K562 (cell line): Measurements from ENCODE around the gene COX14. TPM values are rescaled to one million over a fixed set of nuclear protein-coding genes. Genes with fewer than 3 reads are reported as not detected.

Source experiments
- CC2D1A ChIP-seq: fragments of 450-650 bp; IDR thresholded peaks from 2 replicates; pipeline ENCODE4 v1.6.1; 2017; ENCODE audit warnings: mild to moderate bottlenecking
- GABPA ChIP-seq: fragments of 200-800 bp; sonication (Bioruptor generic); conservative IDR thresholded peaks from 2 replicates; pipeline ENCODE4 v1.6.1; 2016; ENCODE audit warnings: low read depth, missing genetic modification characterization, missing compliant biosample characterization
- HLTF ChIP-seq: fragments of 450-650 bp; IDR thresholded peaks from 2 replicates; pipeline ENCODE4 v1.6.1; 2016
- HNRNPH1 ChIP-seq: fragments of 200-400 bp; formaldehyde crosslinking; optimal IDR thresholded peaks from 2 replicates; pipeline ENCODE3; 2017; ENCODE audit warnings: low read depth, mild to moderate bottlenecking, low read length, moderate library complexity
- JUN ChIP-seq, 2 experiments: sonication (generic) in 1 of 2; formaldehyde crosslinking in 1 of 2; IDR thresholded peaks; 2 replicates each; pipeline versions ENCODE4 v1.6.1 to v1.8.0; 2012 to 2022; ENCODE audit warnings: borderline replicate concordance in 2 of 2, mild to moderate bottlenecking in 2 of 2, improper control_type of control experiment in 1 of 2, low read depth in 1 of 2, low read length in 1 of 2, missing genetic modification reagents in 1 of 2
- LARP7 ChIP-seq: fragments of 450-650 bp; IDR thresholded peaks from 2 replicates; pipeline ENCODE4 v1.6.1; 2016
- NKRF ChIP-seq: fragments of 450-650 bp; IDR thresholded peaks from 2 replicates; pipeline ENCODE4 v1.6.1; 2016; ENCODE audit warnings: borderline replicate concordance
- RAD21 ChIP-seq, 2 experiments: fragments of 250-450 bp in 1 of 2; fragments of 450-650 bp in 1 of 2; sonication (Bioruptor Pico) in 1 of 2; formaldehyde crosslinking in 1 of 2; IDR thresholded peaks in 1 of 2; conservative IDR thresholded peaks in 1 of 2; 2 replicates each; pipeline versions ENCODE4 v1.4.0 to v1.8.0; 2020 to 2022; ENCODE audit warnings: mild to moderate bottlenecking in 2 of 2, moderate library complexity in 1 of 2
- STAG1 ChIP-seq: sonication (generic); formaldehyde crosslinking; IDR thresholded peaks from 2 replicates; pipeline ENCODE4 v1.5.0; 2020; ENCODE audit warnings: missing genetic modification reagents, borderline replicate concordance
- ZBTB11 ChIP-seq, 3 experiments: fragments of 200-800 bp in 1 of 3; fragments of 250-450 bp in 1 of 3; fragments of 450-650 bp in 1 of 3; sonication (Bioruptor Pico) in 1 of 3; sonication (Bioruptor generic) in 1 of 3; formaldehyde crosslinking in 1 of 3; IDR thresholded peaks; 2 replicates each; pipeline versions ENCODE4 v1.6.1 to v1.8.0; 2016 to 2022; ENCODE audit warnings: mild to moderate bottlenecking in 2 of 3, missing genetic modification characterization in 2 of 3, missing compliant biosample characterization in 1 of 3, moderate library complexity in 1 of 3
- ZNF175 ChIP-seq: fragments of 200-800 bp; sonication (Bioruptor generic); IDR thresholded peaks from 2 replicates; pipeline ENCODE4 v1.6.1; 2016; ENCODE audit warnings: low read depth, mild to moderate bottlenecking, missing genetic modification characterization, missing compliant biosample characterization
- ZNF23 ChIP-seq: fragments of 250-450 bp; sonication (Bioruptor Pico); IDR thresholded peaks from 2 replicates; pipeline ENCODE4 v1.4.0; 2020; ENCODE audit warnings: mild to moderate bottlenecking
- polyA plus RNA-seq, 8 experiments: library from polyadenylated mRNA; depleted of rRNA in 4 of 8; stranded (reverse) in 5 of 8; unstranded in 3 of 8; fragments of >200 nt; fragmentation: Nextera tagmentation in 2 of 8; fragmentation: Illumina TruSeq in 1 of 8; extraction: Ambion mirVana in 2 of 8; extraction: Trizol in 1 of 8; gene quantifications; 2 replicates each; pipeline versions ENCODE4 v1.2.1 to v1.2.3, GENCODE V29; 2011 to 2014; ENCODE audit warnings: inconsistent platforms in 1 of 8, missing spikeins in 1 of 8
- total RNA-seq, 7 experiments: library from RNA; depleted of rRNA in 6 of 7; stranded (reverse); fragments of >200 nt in 6 of 7; fragmentation: Illumina TruSeq in 2 of 7; extraction: Trizol in 2 of 7; gene quantifications; 2 replicates each; pipeline versions ENCODE4 v1.2.1 to v1.2.3, GENCODE V29; 2011 to 2021; ENCODE audit warnings: low replicate concordance in 1 of 7
- TF ChIP-seq, protein P1 (sequence below), 2 experiments: fragments of 450-650 bp; conservative IDR thresholded peaks; 2 replicates each; pipeline ENCODE4 v1.6.1; 2017; ENCODE audit warnings: mild to moderate bottlenecking in 2 of 2, moderate library complexity in 2 of 2
- TF ChIP-seq, protein P2 (sequence below): fragments of 150-350 bp; conservative IDR thresholded peaks from 2 replicates; pipeline ENCODE4 v1.6.1; 2014; ENCODE audit warnings: low read length

COX14 gene
- total and polyA plus RNA-seq, 9 of the 15 experiments (the other 6 are each of a cell fraction or from before 2014, with no cell fraction given) = 44.4 to 269 (median 53.4) TPM

DNA sequence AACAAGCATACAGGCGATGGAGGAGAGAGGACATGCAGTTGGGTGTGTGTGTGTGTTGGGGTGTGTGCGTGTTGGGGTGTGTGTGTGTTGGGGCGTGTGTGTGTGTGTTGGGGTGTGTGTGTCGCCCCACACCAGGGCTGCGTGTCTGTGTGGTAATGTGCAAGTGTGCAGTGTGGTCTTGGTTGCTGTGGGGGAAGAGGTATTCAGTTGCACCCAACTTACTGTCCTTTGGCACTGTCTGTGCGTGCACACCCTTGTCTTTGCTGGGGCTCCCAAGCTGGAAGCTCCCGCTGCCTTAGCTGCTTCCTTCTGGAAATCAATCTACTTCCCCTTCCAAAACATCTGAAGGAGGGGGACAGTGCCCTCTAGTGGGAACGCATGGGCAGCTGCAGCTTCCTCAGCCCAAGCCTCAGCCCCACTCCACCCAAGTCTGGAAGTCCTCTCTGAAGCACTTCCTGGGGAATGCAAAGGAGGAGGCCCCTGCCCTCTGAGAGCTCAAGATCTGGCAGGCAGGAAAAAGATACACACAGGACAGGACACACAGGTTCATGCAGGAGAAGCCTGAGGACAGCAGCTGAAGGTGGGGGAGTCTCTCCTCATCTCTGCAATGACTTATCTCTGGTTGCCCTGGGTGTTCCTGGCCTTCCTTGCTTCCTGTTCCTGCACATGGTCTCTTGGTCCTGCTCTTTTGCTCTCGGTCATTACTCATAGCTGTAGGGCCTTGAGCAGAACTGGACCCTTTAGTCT, 41.5 kb upstream of the COX14 start (continued):
- TF ChIP-seq, protein P1, sequence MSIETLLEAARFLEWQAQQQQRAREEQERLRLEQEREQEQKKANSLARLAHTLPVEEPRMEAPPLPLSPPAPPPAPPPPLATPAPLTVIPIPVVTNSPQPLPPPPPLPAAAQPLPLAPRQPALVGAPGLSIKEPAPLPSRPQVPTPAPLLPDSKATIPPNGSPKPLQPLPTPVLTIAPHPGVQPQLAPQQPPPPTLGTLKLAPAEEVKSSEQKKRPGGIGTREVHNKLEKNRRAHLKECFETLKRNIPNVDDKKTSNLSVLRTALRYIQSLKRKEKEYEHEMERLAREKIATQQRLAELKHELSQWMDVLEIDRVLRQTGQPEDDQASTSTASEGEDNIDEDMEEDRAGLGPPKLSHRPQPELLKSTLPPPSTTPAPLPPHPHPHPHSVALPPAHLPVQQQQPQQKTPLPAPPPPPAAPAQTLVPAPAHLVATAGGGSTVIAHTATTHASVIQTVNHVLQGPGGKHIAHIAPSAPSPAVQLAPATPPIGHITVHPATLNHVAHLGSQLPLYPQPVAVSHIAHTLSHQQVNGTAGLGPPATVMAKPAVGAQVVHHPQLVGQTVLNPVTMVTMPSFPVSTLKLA (conservative IDR thresholded peaks at IDR 0.05) = peak in 1 of 2 experiments; percentile 45; a peak in 2 of 4 replicates
- TF ChIP-seq LARP7 (0 out of 2 replicates have a peak, but pooled peaks have one; percentile 44), ZNF175 (CRISPR knock-in tag) (peak; percentile 74; the same call in 1 of the 2 replicates), ZNF23 (CRISPR knock-in tag) (no peak), JUN (IDR thresholded peaks at IDR 0.05; ENCODE audit: borderline replicate concordance, low read depth, low read length) (no peak), JUN (CRISPR knock-in tag; IDR thresholded peaks at IDR 0.05; ENCODE audit: borderline replicate concordance) (peak; percentile 50; the same call in 1 of the 2 replicates), ZBTB11 (CRISPR knock-in tag; IDR thresholded peaks at IDR 0.05) (peak in 1 of 3 experiments; percentile 75; a peak in 2 of 6 replicates), NKRF (peak; percentile 27; the same call in 1 of the 2 replicates), CC2D1A (peak; percentile 67; the same call in 1 of the 2 replicates), RAD21 (CRISPR knock-in tag; conservative IDR thresholded peaks at IDR 0.05 in 1 of 2, IDR thresholded peaks at IDR 0.05 in 1 of 2) (peak; percentile 92 to 95), STAG1 (CRISPR knock-in tag) (peak; percentile 70; the same call in 1 of the 2 replicates), GABPA (tag) (peak; percentile 71), HNRNPH1 (no peak), HLTF (peak; percentile 77; the same call in 1 of the 2 replicates)
- TF ChIP-seq, protein P2, sequence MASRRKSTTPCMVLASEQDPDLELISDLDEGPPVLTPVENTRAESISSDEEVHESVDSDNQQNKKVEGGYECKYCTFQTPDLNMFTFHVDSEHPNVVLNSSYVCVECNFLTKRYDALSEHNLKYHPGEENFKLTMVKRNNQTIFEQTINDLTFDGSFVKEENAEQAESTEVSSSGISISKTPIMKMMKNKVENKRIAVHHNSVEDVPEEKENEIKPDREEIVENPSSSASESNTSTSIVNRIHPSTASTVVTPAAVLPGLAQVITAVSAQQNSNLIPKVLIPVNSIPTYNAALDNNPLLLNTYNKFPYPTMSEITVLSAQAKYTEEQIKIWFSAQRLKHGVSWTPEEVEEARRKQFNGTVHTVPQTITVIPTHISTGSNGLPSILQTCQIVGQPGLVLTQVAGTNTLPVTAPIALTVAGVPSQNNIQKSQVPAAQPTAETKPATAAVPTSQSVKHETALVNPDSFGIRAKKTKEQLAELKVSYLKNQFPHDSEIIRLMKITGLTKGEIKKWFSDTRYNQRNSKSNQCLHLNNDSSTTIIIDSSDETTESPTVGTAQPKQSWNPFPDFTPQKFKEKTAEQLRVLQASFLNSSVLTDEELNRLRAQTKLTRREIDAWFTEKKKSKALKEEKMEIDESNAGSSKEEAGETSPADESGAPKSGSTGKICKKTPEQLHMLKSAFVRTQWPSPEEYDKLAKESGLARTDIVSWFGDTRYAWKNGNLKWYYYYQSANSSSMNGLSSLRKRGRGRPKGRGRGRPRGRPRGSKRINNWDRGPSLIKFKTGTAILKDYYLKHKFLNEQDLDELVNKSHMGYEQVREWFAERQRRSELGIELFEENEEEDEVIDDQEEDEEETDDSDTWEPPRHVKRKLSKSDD = peak; percentile 56; the same call in 1 of the 2 replicates
